Activated CD8-positive, alpha-beta memory T cell treated with anti-CD3 and anti-CD28 coated beads, Interleukin-2, amount 50 U/mL, for 4 hours (primary cell): ENCODE measurements around the gene HP.
"Not testable (repeated sequence)": the region's sequence is repeated elsewhere in the genome, so short reads cannot be mapped to it uniquely, and the experiment has no call there.

Experiments used
- DNase-seq: peaks from one replicate; pipeline ENCODE4 v3.0.0-alpha.2; 2020

Gene HP

GRCh38 chr16:72054254-72054847 lies at the start of gene HP:
HP (plus strand) TSS chr16:72054505; CDS start chr16:72054653, 148 bp downstream.
- not testable (repeated sequence) for DNase-seq

DNA sequence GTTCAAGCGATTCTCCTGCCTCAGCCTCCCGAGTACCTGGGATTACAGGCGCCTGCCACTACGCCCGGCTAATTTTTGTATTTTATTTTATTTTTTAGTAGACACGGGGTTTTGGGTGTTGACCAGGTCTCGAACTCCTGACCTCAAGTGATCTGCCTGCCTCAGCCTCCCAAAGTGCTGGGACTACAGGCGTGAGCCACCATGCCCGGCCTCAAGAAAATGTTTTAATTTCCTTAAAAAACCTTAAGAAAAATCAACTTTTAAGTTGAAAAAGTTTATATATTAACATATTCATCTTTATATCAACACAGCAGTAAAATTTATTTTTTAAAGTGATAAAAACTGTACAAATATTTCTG lies 46.3 kb upstream of the HP start:
- DNase-seq: not testable (repeated sequence)

GRCh38 chr16:72008424-72009216 lies 45.7 kb upstream of the HP start, which contains the start of gene DHODH:
DHODH (plus strand) TSS chr16:72008744; CDS start chr16:72008765, 21 bp downstream.
- peak; percentile 97 for DNase-seq

- no peak for DNase-seq
Measured at GRCh38 chr16:72009779-72010178, 44.5 kb upstream of the HP start.

- no peak for DNase-seq
Measured at GRCh38 chr16:72012607-72013006, 41.7 kb upstream of the HP start.

GRCh38 chr16:72013389-72013788 lies 40.9 kb upstream of the HP start:
- DNase-seq: no peak

DNA sequence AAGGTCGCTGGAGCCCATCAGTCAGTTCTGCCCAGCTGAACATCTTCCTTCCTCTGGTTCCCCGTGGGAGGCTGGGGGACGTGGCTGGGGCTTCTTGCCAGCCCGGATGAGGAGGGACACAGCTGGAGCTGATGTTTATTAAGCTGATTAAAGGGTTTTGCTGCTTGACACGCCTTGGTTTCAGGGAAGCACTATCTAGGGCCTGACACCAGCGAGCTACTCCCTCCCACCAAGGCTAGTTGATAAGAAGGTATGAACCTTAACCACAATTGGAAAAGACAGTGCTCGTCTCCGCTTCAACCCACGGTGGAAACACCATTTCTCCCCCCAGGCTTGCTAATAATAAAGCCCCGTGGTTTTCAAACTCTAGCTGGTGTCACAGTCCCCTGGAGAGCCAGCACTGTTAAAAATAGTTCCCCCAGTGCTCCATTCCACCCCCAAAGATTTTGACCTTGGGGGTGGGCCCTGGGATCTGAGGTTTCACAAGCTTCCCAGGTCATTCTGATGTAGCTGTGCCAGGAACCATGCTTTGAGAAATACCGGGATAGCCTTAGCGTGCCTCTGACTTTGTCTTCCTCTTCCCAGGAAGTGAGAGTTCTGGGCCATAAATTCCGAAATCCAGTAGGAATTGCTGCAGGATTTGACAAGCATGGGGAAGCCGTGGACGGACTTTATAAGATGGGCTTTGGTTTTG lies 40.3 kb upstream of the HP start:
- no peak for DNase-seq

GRCh38 chr16:72014675-72015074 lies 39.6 kb upstream of the HP start:
- no peak for DNase-seq

DNA sequence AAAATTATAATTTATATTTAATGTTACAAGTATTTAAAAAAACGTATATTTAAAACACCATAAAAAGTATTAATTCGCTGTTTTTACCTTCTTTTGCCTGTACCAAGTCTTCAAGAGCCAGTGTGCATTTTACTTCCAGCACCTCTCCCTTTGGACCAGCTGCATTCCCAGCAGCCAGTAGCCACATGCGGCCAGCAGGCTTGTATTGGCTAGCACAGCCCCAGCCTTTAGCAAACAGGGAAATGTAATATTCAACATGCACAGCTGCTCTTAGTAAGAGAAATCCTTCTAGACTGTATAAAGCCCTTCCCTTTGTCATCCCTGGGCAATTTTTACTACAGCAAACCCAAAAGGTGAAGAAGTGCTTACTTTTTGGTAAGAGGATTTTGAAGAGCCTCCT lies 39.2 kb upstream of the HP start:
- no peak for DNase-seq

DNA sequence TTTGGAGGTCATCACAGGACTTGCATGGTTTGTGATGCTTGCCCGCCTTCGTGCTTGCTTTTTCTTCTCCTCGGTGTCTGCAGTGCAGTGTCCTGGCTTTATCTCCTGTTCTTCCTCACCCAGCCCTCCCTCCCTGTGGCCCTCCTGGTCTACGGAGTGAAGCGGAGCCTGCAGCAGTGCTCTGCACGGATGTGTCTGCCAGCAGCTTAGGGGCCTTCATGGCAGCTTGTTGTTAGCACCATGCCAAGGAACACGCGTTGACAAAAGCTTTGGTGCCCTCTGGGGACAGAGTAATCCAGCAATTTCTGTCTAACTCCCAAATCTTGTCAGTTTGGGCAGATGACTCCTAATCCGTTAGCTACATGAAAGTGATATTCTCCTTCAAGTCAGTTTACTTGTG lies 35.8 kb upstream of the HP start:
- DNase-seq: no peak

GRCh38 chr16:72021043-72021442 lies 33.3 kb upstream of the HP start:
- DNase-seq: no peak

DNA sequence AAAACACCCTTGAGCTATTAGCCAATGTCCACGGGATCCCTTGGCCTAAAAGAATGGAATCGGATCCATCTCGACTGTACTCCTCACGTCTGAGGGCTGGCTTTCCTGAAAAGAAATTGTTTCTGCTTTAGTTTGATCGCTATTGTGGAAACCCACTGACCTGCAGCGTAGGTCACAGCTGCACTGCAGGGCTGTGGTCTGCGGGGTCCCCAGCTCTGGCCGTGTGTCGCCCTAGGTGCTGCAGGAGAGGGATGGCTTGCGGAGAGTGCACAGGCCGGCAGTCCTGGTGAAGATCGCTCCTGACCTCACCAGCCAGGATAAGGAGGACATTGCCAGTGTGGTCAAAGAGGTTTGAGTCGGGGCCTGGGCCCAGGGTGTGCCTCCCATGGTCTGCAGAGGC lies 32.2 kb upstream of the HP start:
- DNase-seq: no peak

DNA sequence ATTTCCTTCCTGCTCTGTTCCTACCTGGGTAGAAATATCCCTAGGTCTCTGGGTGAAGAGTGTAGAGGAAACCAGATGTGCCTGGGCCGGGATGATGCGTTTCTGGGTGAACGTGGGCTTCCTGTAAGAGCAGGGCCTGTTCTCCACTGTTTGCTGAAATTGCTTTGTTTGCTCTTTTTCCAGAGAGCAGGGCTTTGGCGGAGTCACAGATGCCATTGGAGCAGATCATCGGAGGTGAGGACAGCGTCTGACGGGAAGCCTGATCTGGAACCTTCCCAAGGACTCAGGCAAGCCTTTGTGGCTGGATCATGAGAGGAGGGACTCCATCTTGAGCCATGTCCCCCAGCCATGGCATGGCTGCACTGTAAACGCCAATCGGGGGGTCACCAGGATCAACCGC lies 30.3 kb upstream of the HP start:
- DNase-seq: no peak

DNA sequence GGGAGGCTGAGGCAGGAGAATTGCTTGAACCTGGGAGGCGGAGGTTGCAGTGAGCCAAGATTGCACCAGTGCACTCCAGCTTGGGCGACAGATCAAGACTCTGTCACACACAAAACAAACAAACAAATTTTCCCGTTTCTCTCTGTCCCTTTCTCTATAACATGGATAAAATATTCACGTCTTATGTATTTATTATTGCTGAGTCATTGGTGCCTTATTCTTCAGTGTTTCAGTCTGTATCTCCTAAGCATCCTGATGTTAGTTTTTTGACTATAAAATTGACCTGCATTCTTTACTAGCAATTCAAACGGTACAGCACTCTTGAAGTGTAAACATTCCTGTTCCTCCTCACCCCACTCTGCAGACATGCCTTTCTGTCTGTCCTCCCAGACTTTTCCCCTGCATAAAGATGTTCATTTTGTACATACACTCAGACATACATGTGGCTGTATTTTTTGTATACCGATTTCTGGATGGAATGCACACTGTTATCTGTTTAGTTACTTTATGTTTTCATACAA lies 29.4 kb upstream of the HP start:
- DNase-seq: no peak

DNA sequence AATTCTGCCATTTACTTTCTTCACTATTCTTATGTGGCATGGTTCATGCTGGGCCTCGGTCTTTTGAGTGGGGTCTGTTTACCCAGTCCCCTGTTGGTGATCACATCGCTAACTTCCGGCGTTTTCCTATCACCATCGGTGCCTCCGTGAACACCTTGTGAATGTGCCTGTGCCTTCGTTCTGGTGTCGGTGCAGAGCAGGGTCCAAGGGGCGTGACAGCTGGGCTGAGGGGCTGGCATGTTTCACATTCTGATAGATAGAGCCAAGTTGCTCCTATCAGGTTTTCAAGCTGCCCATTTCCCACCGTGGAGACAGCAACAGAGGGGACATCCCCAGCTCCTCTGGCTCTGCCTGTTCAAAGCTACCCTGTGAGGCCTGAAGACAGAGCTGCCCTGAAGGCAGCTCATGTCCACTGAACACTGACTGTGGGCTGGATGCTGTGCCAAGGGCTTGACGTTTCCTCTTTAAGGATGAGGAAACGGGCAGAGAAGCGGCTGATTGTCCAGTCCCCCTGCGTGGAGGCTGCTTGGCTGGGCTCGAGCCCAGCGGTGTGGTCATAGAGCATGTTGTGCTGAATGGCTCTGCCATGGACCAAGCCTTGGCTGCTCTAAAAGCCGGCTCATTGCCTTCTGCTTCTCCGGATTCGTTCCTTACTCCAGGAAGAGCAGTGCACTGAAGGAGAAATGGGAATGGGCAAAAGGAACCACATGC lies 28.7 kb upstream of the HP start:
- no peak for DNase-seq

- no peak for DNase-seq
Measured at GRCh38 chr16:72027669-72028378, 26.5 kb upstream of the HP start.

DNA sequence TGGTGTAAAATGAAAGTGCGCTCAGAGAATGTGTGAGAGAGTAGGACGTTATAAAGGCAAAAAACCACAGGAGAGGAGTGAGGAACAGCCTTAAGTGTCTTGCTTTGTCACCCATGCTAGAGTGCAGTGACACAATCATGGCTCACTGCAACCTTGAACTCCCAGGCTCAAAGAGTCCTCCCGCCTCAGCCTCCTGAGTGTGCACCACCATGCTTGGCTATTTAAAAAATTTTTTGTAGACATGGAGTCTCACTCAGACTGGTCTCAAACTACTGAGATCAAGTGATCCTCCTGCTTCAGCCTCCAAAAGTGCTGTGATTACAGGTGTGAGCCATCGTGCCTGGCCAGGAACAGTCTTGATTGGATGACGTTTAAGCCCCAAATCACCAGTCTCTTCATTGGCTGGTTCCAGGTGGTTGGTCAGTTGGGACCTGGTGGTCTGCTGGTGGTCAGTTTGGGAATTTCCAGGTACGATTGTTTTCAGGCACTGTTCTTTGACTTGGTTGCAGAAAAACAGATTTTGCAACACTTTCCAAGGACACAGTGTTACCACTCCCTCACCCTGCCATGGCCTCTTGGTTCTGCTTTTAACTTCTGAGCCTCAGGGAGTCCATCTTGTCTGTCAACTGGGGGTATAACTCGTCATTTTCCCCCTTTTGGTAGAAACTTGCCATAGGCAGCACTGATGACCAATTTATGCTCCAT lies 24.6 kb upstream of the HP start:
- DNase-seq: no peak

GRCh38 chr16:72033437-72033836 lies 20.9 kb upstream of the HP start:
- no peak for DNase-seq

- no peak for DNase-seq
Measured at GRCh38 chr16:72036098-72036497, 18.2 kb upstream of the HP start.

- DNase-seq: no peak
Measured at GRCh38 chr16:72042157-72042660, 12.1 kb upstream of the HP start.

DNA sequence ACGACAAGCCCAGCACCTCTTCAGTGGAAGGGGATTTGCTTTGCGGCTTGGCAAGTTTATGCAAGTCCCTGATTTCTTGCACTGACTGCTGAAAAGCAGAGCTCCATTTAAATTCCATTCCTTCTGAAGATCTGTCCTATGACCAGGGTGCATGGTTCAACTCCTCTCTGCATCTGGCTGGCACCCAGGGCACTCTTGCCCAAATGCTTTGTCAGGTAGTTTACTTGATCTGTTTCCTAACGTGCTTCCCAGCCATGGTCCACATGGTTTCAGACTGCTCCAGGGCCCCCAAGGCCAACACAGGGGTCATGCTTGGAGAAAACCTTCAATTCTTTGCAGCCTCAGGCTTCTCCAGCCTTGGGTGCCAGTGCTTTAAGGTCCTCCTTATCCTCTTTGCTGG lies 11.2 kb upstream of the HP start:
- DNase-seq: no peak

- DNase-seq: no peak
Measured at GRCh38 chr16:72043539-72043938, 10.8 kb upstream of the HP start.
